RCC 7860 (cell line): Measurements from ENCODE around the gene SOCS3.
"Not testable (repeated sequence)": the region's sequence is repeated elsewhere in the genome, so short reads cannot be mapped to it uniquely, and the experiment has no call there.

Experiments used
- DNase-seq: peaks from one replicate; pipeline ENCODE4 v3.0.0-alpha.2; 2015; ENCODE audit warnings: low spot score
- FAIRE-seq: peaks from 2 replicates; lab custom pipeline; 2012; peaks lifted over from hg19 to GRCh38; lab: Jason Lieb, UNC

Gene SOCS3

DNA sequence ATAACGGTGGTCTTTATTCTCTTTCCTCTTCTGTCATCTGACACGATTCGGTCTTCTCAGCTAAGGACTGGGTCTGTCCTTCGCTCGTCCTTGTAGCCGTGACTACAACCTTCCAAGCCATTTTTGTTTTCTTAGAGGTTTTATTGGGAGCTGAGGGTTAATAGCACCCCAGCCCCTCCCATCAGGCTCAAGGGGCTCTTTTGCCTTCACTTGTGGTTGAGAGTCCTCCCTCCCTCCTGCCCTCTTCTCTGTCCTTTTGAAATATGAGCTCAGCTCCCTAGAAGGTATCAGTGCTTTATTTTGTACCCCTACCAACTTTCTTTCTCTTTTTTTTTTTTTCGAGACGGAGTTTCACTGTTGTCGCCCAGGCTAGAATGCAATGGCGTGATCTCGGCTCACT, 24.7 kb downstream of the SOCS3 start:
- FAIRE-seq (no peak), DNase-seq (no peak)

GRCh38 chr17:78332991-78333390, 26.9 kb downstream of the SOCS3 start:
- FAIRE-seq (no peak), DNase-seq (no peak)

GRCh38 chr17:78331355-78331754, 28.5 kb downstream of the SOCS3 start:
- DNase-seq, FAIRE-seq: not testable (repeated sequence)

DNA sequence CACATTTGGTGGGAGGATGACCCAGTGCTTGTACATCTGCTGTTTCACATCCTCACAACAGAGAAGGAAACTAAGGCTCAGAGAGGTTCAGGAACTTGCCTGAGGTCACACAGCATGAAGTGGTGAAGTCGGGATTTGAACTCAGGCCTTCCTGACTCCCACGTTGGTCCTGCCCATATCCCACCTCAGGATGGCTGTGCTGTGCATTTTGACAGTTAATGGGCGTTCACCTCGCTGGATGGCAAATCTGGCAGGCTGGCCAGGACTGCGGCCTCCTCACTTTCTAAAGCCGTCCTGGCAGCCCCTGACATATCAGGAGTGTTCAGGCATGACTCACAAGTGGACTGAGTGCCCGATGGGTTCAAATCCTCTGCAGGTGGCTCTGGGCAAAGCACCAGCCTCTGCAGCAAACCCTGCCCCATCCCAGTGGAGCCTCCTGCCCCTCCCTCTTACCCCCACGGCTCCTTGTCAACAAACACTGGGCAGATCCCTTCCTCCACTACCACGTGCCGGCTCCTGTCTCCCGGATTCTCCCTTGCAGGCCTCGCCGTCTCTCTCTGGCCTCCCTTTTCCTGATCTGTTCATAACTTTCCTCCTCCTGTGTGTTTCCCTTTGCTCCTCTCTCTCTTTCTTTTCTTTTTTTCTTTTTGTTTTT, 29.2 kb downstream of the SOCS3 start:
- no peak for FAIRE-seq
- DNase-seq = peak; percentile 70

GRCh38 chr17:78329263-78330059, 30.4 kb downstream of the SOCS3 start:
- no peak for FAIRE-seq
- DNase-seq = peak; percentile 66

DNA sequence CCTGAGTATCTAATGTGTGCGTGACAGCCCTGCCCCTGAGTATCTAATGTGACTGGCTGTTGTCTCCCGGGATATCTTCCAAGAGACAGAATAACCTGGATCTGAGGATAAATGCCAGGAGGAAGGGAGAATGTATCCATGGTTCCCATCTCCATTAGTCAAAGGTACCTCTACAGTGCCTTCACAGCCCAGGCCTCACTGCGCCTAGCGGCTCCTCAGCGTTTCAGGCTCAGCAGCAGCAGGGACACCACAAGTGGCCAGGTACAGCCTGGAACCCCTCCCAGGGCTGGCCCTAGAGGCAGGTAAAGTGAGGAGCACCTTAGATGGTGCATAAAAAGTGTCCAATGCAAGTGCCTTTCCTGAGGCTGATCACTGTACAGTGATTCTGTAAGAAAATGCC, 32.0 kb downstream of the SOCS3 start:
- FAIRE-seq (no peak), DNase-seq (no peak)

- no peak for DNase-seq
These were observed 34.7 kb downstream of the SOCS3 start for GRCh38 chr17:78325076-78325687.

DNA sequence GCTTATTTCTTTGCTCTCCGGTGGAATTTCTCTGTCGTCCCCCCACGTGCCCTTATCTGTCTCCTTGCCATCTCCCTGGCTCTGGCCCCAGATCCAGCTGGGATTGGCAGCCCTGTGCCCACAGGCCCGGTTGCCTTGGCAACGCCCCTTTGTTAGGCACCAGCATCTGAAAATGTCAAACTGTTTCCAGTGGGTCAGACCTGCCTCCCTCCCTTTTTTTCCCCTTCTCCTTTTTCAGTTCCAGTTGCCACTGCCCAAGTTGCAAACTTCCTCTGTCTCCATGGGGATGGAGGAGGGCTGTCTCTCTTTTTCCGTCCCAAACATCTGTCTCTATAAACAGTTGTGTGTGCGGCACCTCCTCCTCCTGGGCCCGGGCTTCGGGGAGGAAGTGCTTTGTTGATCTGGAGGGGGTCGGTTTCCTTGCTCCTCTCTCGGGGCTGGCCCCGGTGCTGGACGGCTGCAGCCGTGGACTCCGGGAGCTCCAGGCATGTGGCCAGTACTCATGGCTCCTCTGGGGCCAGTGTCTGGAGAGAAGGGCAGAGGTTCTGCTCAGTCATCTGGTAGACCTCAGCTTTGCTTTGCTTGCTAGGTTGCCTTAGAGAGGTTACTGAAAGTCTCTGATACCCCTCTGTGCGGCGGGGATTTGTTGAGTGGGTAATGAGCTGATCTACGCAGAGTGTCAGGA, 35.3 kb downstream of the SOCS3 start:
- DNase-seq = no peak
- no peak for FAIRE-seq

More at GRCh38 chr17:78325076-78325687, 34.7 kb downstream of the SOCS3 start:
- no peak for FAIRE-seq

GRCh38 chr17:78323826-78324390, 36.0 kb downstream of the SOCS3 start:
- FAIRE-seq (no peak), DNase-seq (no peak)

DNA sequence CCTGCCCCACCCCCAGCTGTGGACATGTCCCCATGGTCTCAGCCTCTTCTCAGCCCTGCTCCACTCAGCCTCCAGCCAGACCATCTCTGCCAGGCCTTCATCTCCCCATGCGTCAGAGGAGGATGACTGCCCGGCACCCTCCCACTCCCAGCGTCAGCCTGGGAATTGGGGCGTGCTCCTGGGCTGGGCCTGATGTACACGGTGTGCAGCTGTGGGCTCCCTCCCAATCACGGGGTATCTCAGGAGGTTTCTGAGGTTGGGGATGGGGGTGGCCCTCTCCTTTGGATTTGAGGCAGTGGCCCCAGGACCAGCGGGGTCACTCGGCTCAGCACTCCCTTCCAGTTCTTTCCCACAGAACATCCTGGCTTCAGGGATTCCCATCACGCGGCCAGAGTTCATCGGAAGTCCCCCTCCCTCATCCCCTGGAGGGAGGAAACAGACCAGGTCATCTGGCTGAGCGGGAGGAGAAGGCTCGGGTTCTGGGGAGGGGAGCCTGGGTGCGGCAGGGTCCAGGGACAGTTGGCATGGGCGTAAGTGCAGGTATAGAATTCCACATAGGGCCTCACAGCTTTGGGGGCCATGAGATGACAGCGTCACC, 36.9 kb downstream of the SOCS3 start:
- no peak for DNase-seq
- FAIRE-seq = no peak

GRCh38 chr17:78322327-78322857, 37.5 kb downstream of the SOCS3 start:
- DNase-seq = no peak
- no peak for FAIRE-seq

DNA sequence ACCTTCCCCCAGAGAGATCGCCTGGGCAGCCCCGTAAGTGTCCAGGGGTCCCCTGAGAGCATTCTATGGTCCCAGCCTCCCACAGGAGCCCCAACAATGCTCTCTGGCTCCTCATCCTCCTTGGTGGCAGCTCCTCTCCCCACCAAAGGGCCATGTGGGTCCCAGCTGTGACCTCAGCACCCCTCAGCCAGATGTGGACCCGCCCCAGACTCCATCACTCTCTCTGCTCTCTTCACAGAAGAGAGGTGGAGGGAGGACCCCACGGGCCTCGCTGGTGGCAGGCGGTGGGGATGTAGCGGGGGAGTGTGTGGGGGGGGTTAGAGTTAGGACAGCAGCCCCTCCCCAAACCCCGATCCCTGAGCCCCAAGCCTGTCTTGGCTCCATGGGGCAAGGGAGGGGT, 41.0 kb downstream of the SOCS3 start:
- FAIRE-seq (no peak), DNase-seq (no peak)

GRCh38 chr17:78318407-78318806, 41.5 kb downstream of the SOCS3 start:
- FAIRE-seq (no peak), DNase-seq (no peak)

GRCh38 chr17:78317794-78318400, 42.0 kb downstream of the SOCS3 start:
- DNase-seq (no peak), FAIRE-seq (no peak)

- DNase-seq (peak; percentile 74), FAIRE-seq (peak; percentile 92)
These were observed 42.7 kb downstream of the SOCS3 start for GRCh38 chr17:78316867-78317789.

GRCh38 chr17:78316115-78316866, 43.6 kb downstream of the SOCS3 start:
- DNase-seq = no peak
- no peak for FAIRE-seq

- peak; percentile 89 for FAIRE-seq
- peak; percentile 94 for DNase-seq
These were observed 44.3 kb downstream of the SOCS3 start for GRCh38 chr17:78315355-78316114.
